HG02938 (cell line): ENCODE results near the gene SCYGR7.
A peak's percentile ranks its signal among the peaks of the same experiment; 100 is the strongest.
"Not testable (repeated sequence)": the region's sequence is repeated elsewhere in the genome, so short reads cannot be mapped to it uniquely, and the experiment has no call there.

Experiments used
- ATAC-seq: cut with Tn5 transposase; IDR thresholded peaks from one replicate; pipeline ENCODE4 v1.9.1; 2021; ENCODE audit warnings: mild to moderate bottlenecking, moderate library complexity; ENCODE audit not compliant: unreplicated experiment

The SCYGR7 gene

GRCh38 chr2:227756261-227756660 lies 28.1 kb downstream of the SCYGR7 start:
- not testable (repeated sequence) for ATAC-seq

GRCh38 chr2:227759411-227760118 lies 31.4 kb downstream of the SCYGR7 start:
- no peak for ATAC-seq

- no peak for ATAC-seq
Measured at GRCh38 chr2:227761740-227762476, 33.8 kb downstream of the SCYGR7 start.

GRCh38 chr2:227765788-227766372 lies 37.7 kb downstream of the SCYGR7 start:
- ATAC-seq, result no peak

- peak; percentile 95 for ATAC-seq
Measured at GRCh38 chr2:227766373-227766883, 38.3 kb downstream of the SCYGR7 start.

- no peak for ATAC-seq
Measured at GRCh38 chr2:227767830-227768229, 39.7 kb downstream of the SCYGR7 start.

- no peak for ATAC-seq
Measured at GRCh38 chr2:227772197-227772661, 44.1 kb downstream of the SCYGR7 start.

- ATAC-seq, result no peak
Measured at GRCh38 chr2:227772932-227773331, 44.8 kb downstream of the SCYGR7 start.

GRCh38 chr2:227774011-227774624 lies 46.0 kb downstream of the SCYGR7 start:
- no peak for ATAC-seq

- ATAC-seq, result no peak
Measured at GRCh38 chr2:227774895-227775842, 47.0 kb downstream of the SCYGR7 start.
